22Rv1 (cell line): ENCODE data around the gene ALS2.

ENCODE experiments used
- H3K27ac ChIP-seq: fragments of 450-650 bp; 2 replicates; pipeline ENCODE4 v1.5.1; 2017
- CTCF ChIP-seq: fragments of 450-650 bp; IDR thresholded peaks from 2 replicates; pipeline ENCODE4 v1.5.1; 2017; ENCODE audit warnings: mild to moderate bottlenecking
- ZFX ChIP-seq: fragments of 450-650 bp; IDR thresholded peaks from 2 replicates; pipeline ENCODE4 v1.6.1; 2017; ENCODE audit warnings: antibody characterized with exemption, borderline replicate concordance

ALS2 gene

GRCh38 chr2:201798252-201798913 lies 17.6 kb upstream of the ALS2 start:
- H3K27ac ChIP-seq: no peak overlapping the region
- TF ChIP-seq ZFX: no peak
- TF ChIP-seq CTCF: no peak

GRCh38 chr2:201797175-201797840 lies 16.6 kb upstream of the ALS2 start:
- TF ChIP-seq CTCF (no peak), ZFX (no peak)
- H3K27ac ChIP-seq: no peak overlapping the region

GRCh38 chr2:201796478-201796865 lies 15.7 kb upstream of the ALS2 start:
- TF ChIP-seq ZFX (no peak), CTCF (no peak)
- no peak overlapping the region for H3K27ac ChIP-seq

GRCh38 chr2:201795607-201796477 lies 15.1 kb upstream of the ALS2 start:
- H3K27ac ChIP-seq: no peak overlapping the region
- TF ChIP-seq ZFX: no peak
- peak; percentile 84 for TF ChIP-seq CTCF

- TF ChIP-seq ZFX: no peak
- TF ChIP-seq CTCF: no peak
Measured at GRCh38 chr2:201794294-201794693, 13.6 kb upstream of the ALS2 start.

GRCh38 chr2:201793631-201794030 lies 12.9 kb upstream of the ALS2 start:
- no peak for TF ChIP-seq ZFX
- TF ChIP-seq CTCF: no peak
- H3K27ac ChIP-seq: no peak overlapping the region

More at GRCh38 chr2:201794294-201794693, 13.6 kb upstream of the ALS2 start:
- H3K27ac ChIP-seq: no peak overlapping the region

- TF ChIP-seq ZFX (no peak), CTCF (no peak)
- H3K27ac ChIP-seq: no peak overlapping the region
Measured at GRCh38 chr2:201790989-201791388, 10.3 kb upstream of the ALS2 start.
